Small intestine (tissue), 7 donors: ENCODE data around the gene MAPK1. TPM values are rescaled to one million over a fixed set of nuclear protein-coding genes. Genes with fewer than 3 reads are reported as not detected.
A peak's percentile ranks its signal among the peaks of the same experiment; 100 is the strongest.
"Not testable (repeated sequence)": the region's sequence is repeated elsewhere in the genome, so short reads cannot be mapped to it uniquely, and the experiment has no call there.

Experiments
- DNase-seq, 2 donors: peaks; one replicate each; pipeline versions ENCODE4 v3.0.0 to v3.0.0-alpha.2; 2013
- FAIRE-seq: peaks from 2 replicates; lab custom pipeline; 2012; peaks lifted over from hg19 to GRCh38; lab: Jason Lieb, UNC
- H3K27ac ChIP-seq, 3 donors: one replicate each; pipeline ENCODE4 v1.5.1; 2013; ENCODE audit warnings: low read length in 2 of 3, mild to moderate bottlenecking in 2 of 3, control low read depth in 1 of 3, inconsistent platforms in 1 of 3, low read depth in 1 of 3, moderate library complexity in 1 of 3
- H3K27me3 ChIP-seq, 3 donors: one replicate each; pipeline ENCODE4 v1.6.1; 2013; ENCODE audit warnings: low read length in 3 of 3, inconsistent platforms in 1 of 3; ENCODE audit not compliant: control insufficient read depth in 3 of 3, insufficient read depth in 3 of 3
- H3K36me3 ChIP-seq, 3 donors: one replicate each; pipeline ENCODE4 v1.6.1; 2013; ENCODE audit warnings: low read length in 3 of 3, inconsistent platforms in 1 of 3, low read depth in 1 of 3, mild to moderate bottlenecking in 1 of 3, moderate library complexity in 1 of 3; ENCODE audit not compliant: control insufficient read depth in 3 of 3, insufficient read depth in 2 of 3
- H3K4me1 ChIP-seq, 3 donors: one replicate each; pipeline ENCODE4 v1.6.1; 2013; ENCODE audit warnings: low read length in 2 of 3, inconsistent platforms in 1 of 3, low read depth in 1 of 3, mild to moderate bottlenecking in 1 of 3, moderate library complexity in 1 of 3; ENCODE audit not compliant: control insufficient read depth in 3 of 3, insufficient read depth in 2 of 3
- H3K4me3 ChIP-seq, 3 donors: one replicate each; pipeline ENCODE4 v1.5.1; 2013; ENCODE audit warnings: low read length in 3 of 3, control low read depth in 1 of 3, inconsistent platforms in 1 of 3, low read depth in 1 of 3, mild to moderate bottlenecking in 1 of 3, moderate library complexity in 1 of 3
- H3K9me3 ChIP-seq, 2 donors: one replicate each; pipeline ENCODE4 v1.6.1; 2013; ENCODE audit warnings: low read depth in 1 of 2, low read length in 1 of 2; ENCODE audit not compliant: control insufficient read depth in 2 of 2, insufficient read depth in 1 of 2
- WGBS, 3 donors: extraction: QIAGEN DNeasy Blood & Tissue Kit; methylation state at CpG; one replicate each; pipeline ENCODE4 v1.1.7; 2013; 5-methylcytosine and 5-hydroxymethylcytosine counted together
- polyA plus RNA-seq, 4 donors: library from polyadenylated mRNA; stranded (reverse) in 3 of 4; unstranded in 1 of 4; fragments of 200-250 nt in 3 of 4; fragments of 120-200 nt in 1 of 4; gene quantifications; one replicate each; pipeline versions ENCODE4 v1.2.1 to v1.2.3, GENCODE V29; 2013
- donor health status: healthy with polysubstance abuse.
- donor health status: control.
- donor health status: control.
- donor health status: Bipolar disorder and iron deficiency.
- donor health status: healthy.

MAPK1 gene
- polyA plus RNA-seq, 4 donors: 10.3 to 76.5 (median 14.2) TPM

DNA sequence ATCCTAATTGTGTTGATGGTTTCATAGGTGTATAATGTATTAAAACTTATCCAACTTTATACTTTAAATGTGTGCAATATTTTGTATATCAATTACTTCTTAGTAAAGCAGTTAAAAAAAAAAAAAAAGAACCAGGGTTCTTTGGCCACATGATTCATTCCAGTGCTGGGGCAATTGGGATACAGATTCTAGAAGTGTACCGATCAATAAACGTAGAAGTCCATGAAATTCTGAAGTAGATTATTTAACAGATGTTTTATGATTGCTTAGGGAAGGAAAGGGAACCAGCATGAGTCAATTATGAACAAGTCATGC lies 51.0 kb downstream of the MAPK1 start:
- WGBS, 3 donors: 2 to 5% (median 3%) methylated on average over 2 of the region's 2 CpGs
- H3K27ac ChIP-seq: peak overlapping the region in 1 of 3 donors; percentile 43

GRCh38 chr22:21815958-21816357 lies 51.5 kb downstream of the MAPK1 start:
- no peak overlapping the region for H3K4me3 ChIP-seq
- 93 to 100% (median 98%) methylated on average over 2 of the region's 2 CpGs for WGBS, 3 donors
- H3K9me3 ChIP-seq: no peaks in the 10 kb centered on the region
- FAIRE-seq: no peak
- H3K4me1 ChIP-seq: peaks cover 5 to 13% (median 11%) of the 10 kb centered on the region in 3 donors
- no peaks in the 10 kb centered on the region for H3K27me3 ChIP-seq
- H3K36me3 ChIP-seq: peaks cover 0 to 3% (median 0%) of the 10 kb centered on the region in 3 donors
- peak overlapping the region in 1 of 3 donors; percentile 43 for H3K27ac ChIP-seq
- no peak for DNase-seq

More for the DNA sequence above, 51.0 kb downstream of the MAPK1 start:
- H3K27me3 ChIP-seq: no peaks in the 10 kb centered on the region
- DNase-seq: no peak
- H3K9me3 ChIP-seq: no peaks in the 10 kb centered on the region
- peaks cover 5 to 13% (median 11%) of the 10 kb centered on the region in 3 donors for H3K4me1 ChIP-seq
- H3K4me3 ChIP-seq: no peak overlapping the region
- peaks cover 0 to 3% (median 0%) of the 10 kb centered on the region in 3 donors for H3K36me3 ChIP-seq
- no peak for FAIRE-seq

GRCh38 chr22:21815357-21815756 lies 52.1 kb downstream of the MAPK1 start:
- no peak for FAIRE-seq
- peaks cover 0 to 8% (median 0%) of the 10 kb centered on the region in 3 donors for H3K36me3 ChIP-seq
- no peaks in the 10 kb centered on the region for H3K27me3 ChIP-seq
- no peak overlapping the region for H3K4me3 ChIP-seq
- H3K4me1 ChIP-seq: peaks cover 5 to 13% (median 11%) of the 10 kb centered on the region in 3 donors
- H3K27ac ChIP-seq: no peak overlapping the region
- 96 to 99% (median 96%) methylated on average over 3 of the region's 3 CpGs for WGBS, 3 donors
- no peaks in the 10 kb centered on the region for H3K9me3 ChIP-seq
- no peak for DNase-seq

DNA sequence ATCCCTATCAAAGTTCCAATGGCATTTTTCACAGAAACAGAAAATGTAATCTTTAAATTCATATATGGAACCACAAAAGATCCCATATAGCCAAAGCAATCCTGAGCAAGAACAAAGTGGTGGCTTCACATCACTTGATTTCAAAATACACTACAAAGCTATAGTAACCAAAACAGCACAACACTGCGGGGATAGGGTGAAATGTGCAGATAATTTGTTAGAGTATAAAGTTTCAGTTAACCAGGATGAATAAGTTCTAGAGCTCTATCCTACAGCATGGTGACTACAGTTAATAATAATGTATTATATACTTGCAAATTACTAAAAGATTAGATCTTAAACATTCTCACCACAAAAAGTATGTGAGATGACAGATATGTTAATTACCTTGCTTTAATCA lies 55.5 kb downstream of the MAPK1 start:
- H3K27me3 ChIP-seq: no peaks in the 10 kb centered on the region
- FAIRE-seq (no peak), DNase-seq (no peak)
- WGBS, 3 donors: 93 to 98% (median 93%) methylated on average over 1 of the region's 1 CpG
- H3K4me1 ChIP-seq: peaks cover 1 to 8% (median 4%) of the 10 kb centered on the region in 3 donors
- no peaks in the 10 kb centered on the region for H3K9me3 ChIP-seq
- H3K27ac ChIP-seq: no peak overlapping the region
- H3K36me3 ChIP-seq: peaks cover 0 to 7% (median 0%) of the 10 kb centered on the region in 3 donors
- H3K4me3 ChIP-seq: no peak overlapping the region

DNA sequence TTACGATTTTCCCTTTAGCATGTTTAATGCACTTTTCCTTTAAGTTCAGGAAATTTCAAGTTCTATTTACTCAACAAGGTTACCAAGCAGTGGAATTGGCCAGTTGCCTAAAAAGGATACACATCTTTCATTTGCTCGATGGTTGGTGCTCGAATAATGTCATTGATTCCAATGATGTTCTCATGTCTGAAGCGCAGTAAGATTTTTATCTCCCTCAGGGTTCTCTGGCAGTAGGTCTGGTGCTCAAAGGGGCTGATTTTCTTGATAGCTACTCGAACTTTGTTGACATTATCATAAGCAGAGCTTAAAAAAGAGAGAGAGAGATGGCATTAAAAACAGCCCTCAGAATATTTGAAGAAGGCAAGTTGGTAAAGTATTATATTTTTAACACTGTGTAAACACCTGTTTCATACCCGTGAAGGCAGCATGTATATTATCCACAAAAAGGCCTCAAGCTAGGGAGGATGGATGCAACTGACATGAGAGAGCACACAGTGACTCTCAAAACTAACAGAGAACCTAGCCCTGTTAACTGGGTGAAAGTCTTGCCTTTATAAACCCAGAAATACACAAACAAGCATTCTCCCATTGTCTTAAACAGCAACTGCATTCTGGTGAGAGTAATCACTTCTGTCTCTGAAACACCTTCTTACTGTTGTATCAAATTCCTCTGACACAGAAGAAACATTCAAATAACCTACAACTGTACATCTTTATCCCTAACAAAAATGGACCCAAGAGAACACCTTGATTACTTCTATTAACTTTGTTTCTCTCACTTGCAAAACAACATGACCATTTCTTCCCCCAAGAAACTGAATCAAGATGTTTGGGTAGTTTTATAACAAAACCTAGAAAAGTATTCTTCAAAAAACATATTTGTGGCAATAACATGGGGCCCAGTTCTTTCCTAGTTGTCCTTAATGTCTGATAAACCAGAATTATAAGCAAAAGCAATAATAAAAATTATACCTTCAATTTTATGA lies 59.6 kb downstream of the MAPK1 start:
- no peaks in the 10 kb centered on the region for H3K9me3 ChIP-seq
- no peak overlapping the region for H3K4me3 ChIP-seq
- DNase-seq (no peak), FAIRE-seq (no peak)
- WGBS, 3 donors: 53 to 67% (median 66%) methylated on average over 6 of the region's 6 CpGs
- no peaks in the 10 kb centered on the region for H3K27me3 ChIP-seq
- H3K36me3 ChIP-seq: peaks cover 5 to 24% (median 7%) of the 10 kb centered on the region in 3 donors
- no peaks in the 10 kb centered on the region for H3K4me1 ChIP-seq
- peak overlapping the region in 1 of 3 donors; percentile 19 for H3K27ac ChIP-seq

GRCh38 chr22:21805325-21805724 lies 62.1 kb downstream of the MAPK1 start:
- not testable (repeated sequence) for H3K9me3 ChIP-seq, DNase-seq, H3K27me3 ChIP-seq, H3K27ac ChIP-seq, H3K4me3 ChIP-seq, FAIRE-seq, H3K4me1 ChIP-seq
- peaks cover 5 to 32% (median 13%) of the 10 kb centered on the region in 3 donors for H3K36me3 ChIP-seq
- WGBS, 3 donors: 95 to 98% (median 98%) methylated on average over 8 of the region's 8 CpGs

DNA sequence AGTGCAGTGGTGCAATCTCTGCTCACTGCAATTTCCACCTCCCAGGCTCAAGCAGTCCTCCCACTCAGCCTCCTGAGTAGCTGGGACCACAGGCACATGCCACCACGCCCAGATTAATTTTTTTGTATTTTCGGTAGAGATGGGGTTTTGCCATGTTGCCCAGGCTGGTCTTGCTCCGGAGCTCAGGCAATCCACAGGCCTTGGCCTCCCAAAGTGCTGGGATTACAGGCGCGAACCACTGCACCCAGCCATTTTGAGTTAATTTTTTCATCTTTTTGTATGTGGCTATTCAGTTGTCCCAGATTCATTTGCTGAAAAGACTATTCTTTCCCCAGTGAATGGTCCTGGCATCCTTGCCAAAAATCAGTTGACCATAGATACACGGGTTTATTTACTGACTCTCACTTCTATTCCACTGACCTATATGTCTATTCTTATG lies 63.6 kb downstream of the MAPK1 start:
- peaks cover 5 to 37% (median 19%) of the 10 kb centered on the region in 3 donors for H3K36me3 ChIP-seq
- no peaks in the 10 kb centered on the region for H3K4me1 ChIP-seq
- H3K27me3 ChIP-seq: no peaks in the 10 kb centered on the region
- FAIRE-seq: no peak
- H3K9me3 ChIP-seq: no peaks in the 10 kb centered on the region
- WGBS, 3 donors: 92 to 94% (median 92%) methylated on average over 6 of the region's 6 CpGs
- no peak overlapping the region for H3K27ac ChIP-seq
- no peak overlapping the region for H3K4me3 ChIP-seq
- DNase-seq: no peak

- Histone ChIP-seq H3K9me3 (no peaks in the 10 kb centered on the region), H3K27me3 (no peaks in the 10 kb centered on the region), H3K36me3 (peaks cover 7 to 47% (median 21%) of the 10 kb centered on the region in 3 donors), H3K27ac (no peak overlapping the region), H3K4me3 (no peak overlapping the region), H3K4me1 (no peaks in the 10 kb centered on the region)
- FAIRE-seq: no peak
- DNase-seq: no peak
- 99 to 100% (median 100%) methylated on average over 1 of the region's 1 CpG for WGBS, 3 donors
These were observed 64.8 kb downstream of the MAPK1 start for GRCh38 chr22:21802673-21803072.
